ENCODE measurements around the gene GUCD1.

GUCD1 gene

GRCh38 chr22:24506802-24507438, 48.0 kb downstream of the GUCD1 start:
- in situ Hi-C loops (cut with MboI; ENCODE audit: low sequenced_read_pairs) = loop anchor here (25.0 kb wide), 1 partner anchor 95 kb away; no protein-coding TSS in a partner anchor

- in situ Hi-C loops (cut with MboI; ENCODE audit: low sequenced_read_pairs) = loop anchor here (25.0 kb wide), 1 partner anchor 93 kb away; no protein-coding TSS in a partner anchor
Observed at GRCh38 chr22:24504956-24505736, 49.8 kb downstream of the GUCD1 start.

GRCh38 chr22:24504540-24504939, 50.4 kb downstream of the GUCD1 start:
- in situ Hi-C loops (cut with MboI; ENCODE audit: low sequenced_read_pairs) = loop anchor here (25.0 kb wide), 1 partner anchor 92 kb away; no protein-coding TSS in a partner anchor

DNA sequence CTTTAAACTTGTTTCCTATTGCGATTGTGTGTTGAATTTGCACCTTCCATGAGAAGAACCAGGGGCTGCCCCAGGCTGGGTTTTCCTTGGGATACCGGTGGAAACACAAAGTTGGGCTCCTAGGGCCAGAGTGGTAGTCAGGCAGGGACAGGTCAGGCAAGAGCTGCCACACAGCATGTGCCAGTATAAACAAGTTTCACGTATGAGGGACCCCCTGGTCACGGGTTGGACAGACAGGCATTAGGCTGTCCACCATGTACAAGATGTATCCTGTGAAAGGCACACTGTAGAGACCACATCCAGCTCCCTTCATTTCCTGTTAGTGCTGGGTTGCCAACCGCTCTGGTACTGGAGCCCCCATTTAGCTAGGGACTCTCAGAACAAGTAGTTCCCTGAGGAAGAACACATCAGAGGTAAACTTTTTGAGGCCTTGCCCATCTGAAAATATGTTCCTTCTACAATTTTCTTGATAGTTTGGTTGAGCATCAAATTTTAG, 51.0 kb downstream of the GUCD1 start:
- in situ Hi-C loops (cut with MboI; ENCODE audit: low sequenced_read_pairs) = loop anchor here (25.0 kb wide), 1 partner anchor 92 kb away; no protein-coding TSS in a partner anchor

- in situ Hi-C loops (cut with MboI; ENCODE audit: low sequenced_read_pairs) = loop anchor here (25.0 kb wide), 1 partner anchor 91 kb away; no protein-coding TSS in a partner anchor
Observed at GRCh38 chr22:24503137-24503842, 51.6 kb downstream of the GUCD1 start.

GRCh38 chr22:24502541-24502940, 52.4 kb downstream of the GUCD1 start:
- in situ Hi-C loops (cut with MboI; ENCODE audit: low sequenced_read_pairs) = loop anchor here (25.0 kb wide), 1 partner anchor 90 kb away; no protein-coding TSS in a partner anchor

DNA sequence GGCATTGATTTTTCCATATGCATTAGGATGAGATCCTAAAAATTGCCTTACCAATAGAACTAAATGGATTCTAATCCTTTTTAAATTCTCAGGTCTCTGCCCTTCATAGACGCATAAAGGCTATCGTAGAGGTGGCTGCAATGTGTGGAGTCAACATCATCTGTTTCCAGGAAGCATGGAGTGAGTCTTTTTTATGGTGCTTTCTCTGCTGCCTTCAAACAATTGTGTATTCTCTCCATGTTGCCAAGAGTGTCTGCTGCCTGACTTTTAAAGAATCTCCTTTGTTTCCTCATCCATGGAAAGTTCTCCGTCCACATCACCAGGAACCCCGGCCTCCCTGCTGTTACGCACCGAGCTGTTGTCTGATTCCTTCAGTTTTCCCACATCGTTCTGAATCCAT, 52.9 kb downstream of the GUCD1 start:
- in situ Hi-C loops (cut with MboI; ENCODE audit: low sequenced_read_pairs) = loop anchor here (25.0 kb wide), 1 partner anchor 90 kb away; no protein-coding TSS in a partner anchor

GRCh38 chr22:24501301-24502005, 53.5 kb downstream of the GUCD1 start:
- in situ Hi-C loops (cut with MboI; ENCODE audit: low sequenced_read_pairs) = loop anchor here (25.0 kb wide), 1 partner anchor 89 kb away; no protein-coding TSS in a partner anchor

- in situ Hi-C loops (cut with MboI; ENCODE audit: low sequenced_read_pairs) = loop anchor here (25.0 kb wide), 1 partner anchor 88 kb away; no protein-coding TSS in a partner anchor
Observed at GRCh38 chr22:24500277-24500820, 54.6 kb downstream of the GUCD1 start.

GRCh38 chr22:24499706-24500276, 55.1 kb downstream of the GUCD1 start:
- in situ Hi-C loops (cut with MboI; ENCODE audit: low sequenced_read_pairs) = loop anchor here (25.0 kb wide), 1 partner anchor 87 kb away; no protein-coding TSS in a partner anchor

DNA sequence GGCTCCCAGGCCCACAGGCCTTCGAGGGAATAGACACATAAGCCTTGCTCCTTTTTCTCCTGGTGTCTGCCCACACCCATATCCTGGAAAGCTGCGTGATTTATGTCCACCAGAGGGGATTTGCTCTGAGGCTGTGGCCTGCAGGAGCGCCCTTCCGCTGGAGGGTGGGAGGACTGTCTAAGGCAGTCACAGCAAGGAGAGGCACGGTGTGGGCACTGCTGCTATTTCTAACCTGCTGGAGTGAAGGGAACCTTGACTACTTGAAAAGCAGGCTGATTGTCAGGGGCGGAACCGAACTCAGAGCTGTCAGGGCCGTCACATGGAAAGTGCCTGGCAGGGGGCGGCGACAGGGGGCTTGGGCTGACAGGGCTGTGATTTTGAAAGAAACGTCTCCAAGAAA, 56.1 kb downstream of the GUCD1 start:
- in situ Hi-C loops (cut with MboI; ENCODE audit: low sequenced_read_pairs) = no loop called here

DNA sequence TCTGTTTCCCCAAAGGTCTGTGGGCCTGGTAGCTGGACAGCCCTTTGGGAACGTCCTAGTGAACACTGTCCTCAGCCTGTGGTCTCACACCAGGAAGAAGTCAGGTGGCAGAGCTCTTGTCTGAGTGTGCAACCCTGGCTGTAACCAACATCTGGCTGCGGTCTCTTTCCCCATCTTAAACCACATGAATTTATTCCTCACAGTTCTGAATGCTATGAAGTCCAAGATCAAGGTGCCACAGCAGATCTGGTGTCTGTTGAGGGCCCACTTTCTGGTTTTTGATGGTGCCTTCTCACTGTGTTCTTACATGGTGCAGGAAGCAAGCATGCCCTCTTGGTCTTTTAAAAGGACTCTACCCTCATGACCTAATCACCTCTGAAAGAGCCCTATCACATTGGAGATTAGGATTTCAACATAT, 57.1 kb downstream of the GUCD1 start:
- in situ Hi-C loops (cut with MboI; ENCODE audit: low sequenced_read_pairs) = no loop called here

- in situ Hi-C loops (cut with MboI; ENCODE audit: low sequenced_read_pairs) = no loop called here
Observed at GRCh38 chr22:24496661-24497060, 58.3 kb downstream of the GUCD1 start.

GRCh38 chr22:24496234-24496633, 58.7 kb downstream of the GUCD1 start:
- in situ Hi-C loops (cut with MboI; ENCODE audit: low sequenced_read_pairs) = no loop called here

DNA sequence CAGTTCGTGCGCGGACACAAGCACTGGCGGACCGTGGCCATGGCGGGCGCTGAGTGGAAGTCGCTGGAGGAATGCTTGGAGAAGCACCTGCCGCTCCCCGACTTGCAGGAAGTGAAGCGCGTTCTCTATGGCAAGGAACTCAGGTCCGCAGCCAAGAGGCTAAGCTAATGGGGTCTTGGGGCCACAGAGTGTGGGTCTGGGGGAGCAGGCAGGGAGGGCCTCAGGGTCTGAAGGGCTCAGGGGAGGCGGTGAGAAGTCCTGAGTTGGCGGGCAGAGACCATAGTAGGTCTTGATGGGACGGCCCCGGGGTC, 59.6 kb downstream of the GUCD1 start:
- in situ Hi-C loops (cut with MboI; ENCODE audit: low sequenced_read_pairs) = no loop called here

GRCh38 chr22:24494528-24495364, 60.2 kb downstream of the GUCD1 start, which contains the start of gene UPB1:
UPB1 (plus strand) TSS chr22:24495332; CDS start chr22:24495404, 72 bp downstream.
- in situ Hi-C loops (cut with MboI; ENCODE audit: low sequenced_read_pairs) = no loop called here

DNA sequence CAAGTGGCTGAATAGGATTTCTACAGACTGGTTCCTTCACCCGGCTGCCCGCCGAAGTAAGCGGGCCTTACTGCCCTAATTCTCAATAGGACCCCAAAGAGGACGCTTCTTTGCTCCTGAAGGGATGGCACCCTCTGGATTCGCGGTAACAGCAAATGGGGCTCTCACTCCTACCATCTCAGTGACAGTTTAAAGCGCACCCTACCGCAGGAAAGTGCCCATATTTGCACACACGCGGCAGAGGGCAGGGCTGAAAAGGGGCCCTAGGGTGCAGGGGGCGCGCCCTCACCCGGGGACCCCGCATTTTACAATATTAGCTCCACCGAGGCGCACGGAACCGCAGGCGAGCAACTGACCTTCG, 60.8 kb downstream of the GUCD1 start:
- in situ Hi-C loops (cut with MboI; ENCODE audit: low sequenced_read_pairs) = no loop called here

DNA sequence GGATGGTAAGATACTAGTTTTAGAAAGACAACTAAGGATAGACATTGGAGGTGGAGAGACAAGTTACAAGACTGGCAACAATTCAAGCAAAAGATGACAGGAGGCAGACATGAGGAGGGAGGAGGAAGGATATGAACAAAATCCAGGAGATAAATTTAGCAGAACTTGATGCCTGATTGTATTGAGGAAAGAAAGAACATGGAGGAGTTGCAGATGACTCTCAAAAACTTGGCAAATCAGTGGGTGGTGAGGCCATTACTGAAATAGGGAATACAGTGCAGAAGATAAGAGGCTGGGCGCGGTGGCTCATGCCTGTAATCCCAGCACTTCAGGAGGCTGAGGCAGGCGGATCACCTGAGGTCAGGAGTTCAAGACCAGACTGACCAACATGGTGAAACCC, 62.5 kb downstream of the GUCD1 start:
- in situ Hi-C loops (cut with MboI; ENCODE audit: low sequenced_read_pairs) = no loop called here
